HT-29 (cell line): ENCODE measurements around the gene LCE3D. TPM values are rescaled to one million over a fixed set of nuclear protein-coding genes. Genes with fewer than 3 reads are reported as not detected.

Experiments
- small RNA-seq: library from RNA; depleted of rRNA; stranded (forward); fragments of <200 nt; gene quantifications from one replicate; pipeline ENCODE3, GENCODE V24; 2014
- total RNA-seq: library from RNA; depleted of rRNA; stranded (reverse); fragments of >200 nt; shearing (Covaris generic); gene quantifications from 2 replicates; pipeline ENCODE4 v1.2.3, GENCODE V29; 2014; rRNA removed

Gene LCE3D
- total RNA-seq, 1 experiment from 2014 or later: not detected

Small RNAs within 50 kb of the gene (small RNA-seq; reads per million reads assigned to genes)
- not detected for gene LCE3A
- gene LCE3B: not detected

Other genes starting within 250 kb of the LCE3D start
- not detected in 2 replicates for gene FLG2, start 220.5 kb downstream of the LCE3D start, total RNA-seq
- not detected in 2 replicates for gene CRNN, start 166.3 kb downstream of the LCE3D start, total RNA-seq
- gene LCE5A, start 69.7 kb downstream of the LCE3D start, total RNA-seq: not detected in 2 replicates
- gene CRCT1, start 66.0 kb downstream of the LCE3D start, total RNA-seq: 0.15 TPM in 1 of 2 replicates, not detected in the other
- gene LCE3E, start 13.7 kb downstream of the LCE3D start, total RNA-seq: not detected in 2 replicates
- gene LCE3C, start 19.7 kb upstream of the LCE3D start, total RNA-seq: not detected in 2 replicates
- not detected in 2 replicates for gene LCE3B, start 33.3 kb upstream of the LCE3D start, total RNA-seq
- not detected in 2 replicates for gene LCE3A, start 42.6 kb upstream of the LCE3D start, total RNA-seq
- not detected in 2 replicates for gene LCE2D, start 82.9 kb upstream of the LCE3D start, total RNA-seq
- not detected in 2 replicates for gene LCE2C, start 94.8 kb upstream of the LCE3D start, total RNA-seq
- not detected in 2 replicates for gene LCE2B, start 105.6 kb upstream of the LCE3D start, total RNA-seq
- gene LCE2A, start 117.8 kb upstream of the LCE3D start, total RNA-seq: not detected in 2 replicates
- not detected in 2 replicates for gene LCE4A, start 127.6 kb upstream of the LCE3D start, total RNA-seq
- gene KPRP, start 177.5 kb upstream of the LCE3D start, total RNA-seq: not detected in 2 replicates
- gene LCE1F, start 194.6 kb upstream of the LCE3D start, total RNA-seq: not detected in 2 replicates
- 3.0 and 5.2 TPM in 2 replicates for gene LCE1E, start 205.7 kb upstream of the LCE3D start, total RNA-seq
- gene LCE1D, start 216.2 kb upstream of the LCE3D start, total RNA-seq: not detected in 2 replicates
- gene LCE1C, start 226.1 kb upstream of the LCE3D start, total RNA-seq: not detected in 2 replicates
- not detected in 2 replicates for gene LCE1B, start 231.5 kb upstream of the LCE3D start, total RNA-seq
- not detected in 2 replicates for gene LCE1A, start 247.0 kb upstream of the LCE3D start, total RNA-seq